Activated T-helper 1 cell treated with Interleukin-2 at 50 U/mL for 16 hours (primary cell): ENCODE measurements around the gene CDK14.

Experiments
- DNase-seq: peaks from one replicate; pipeline ENCODE4 v3.0.0-alpha.2; 2020; ENCODE audit warnings: low read depth

Gene CDK14

DNA sequence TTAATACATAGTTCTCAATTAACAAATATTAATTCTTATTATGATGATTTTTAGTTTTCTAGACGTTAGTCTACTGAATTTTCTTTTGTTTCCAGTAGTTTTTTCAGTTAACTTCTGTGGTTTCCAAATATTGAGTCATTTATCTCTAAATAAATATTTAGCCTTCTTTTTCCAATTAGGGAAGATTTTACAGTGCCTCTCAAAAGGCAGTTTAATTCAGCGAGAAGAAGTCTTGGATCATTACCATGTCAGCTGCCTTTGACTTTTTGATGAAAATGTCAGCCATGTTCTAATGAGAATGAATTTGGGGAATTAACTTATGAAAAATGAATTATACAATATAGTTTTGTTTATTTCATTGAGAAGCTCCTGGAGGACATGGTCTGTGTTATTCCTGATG, 90.0 kb downstream of the CDK14 start:
- no peak for DNase-seq

DNA sequence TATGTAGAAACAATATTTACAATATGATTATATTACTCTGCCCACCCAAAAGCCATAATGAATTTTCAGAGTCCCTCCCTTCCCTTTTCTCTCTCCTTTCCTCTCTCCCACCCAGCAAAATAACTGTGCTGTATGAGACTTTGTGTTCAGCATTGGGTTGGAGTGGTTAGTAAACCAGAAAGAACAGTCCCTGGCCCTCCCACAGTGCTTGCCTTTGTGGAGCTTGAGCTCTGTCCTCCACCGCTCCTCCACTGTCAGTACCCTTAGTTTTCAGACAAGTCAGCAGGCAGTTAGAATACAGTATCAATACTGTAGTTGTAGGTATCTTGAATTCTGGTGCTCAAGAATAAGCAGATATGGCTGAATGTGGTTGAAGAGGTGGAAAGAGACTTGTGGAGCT, 92.7 kb downstream of the CDK14 start:
- DNase-seq: no peak

DNA sequence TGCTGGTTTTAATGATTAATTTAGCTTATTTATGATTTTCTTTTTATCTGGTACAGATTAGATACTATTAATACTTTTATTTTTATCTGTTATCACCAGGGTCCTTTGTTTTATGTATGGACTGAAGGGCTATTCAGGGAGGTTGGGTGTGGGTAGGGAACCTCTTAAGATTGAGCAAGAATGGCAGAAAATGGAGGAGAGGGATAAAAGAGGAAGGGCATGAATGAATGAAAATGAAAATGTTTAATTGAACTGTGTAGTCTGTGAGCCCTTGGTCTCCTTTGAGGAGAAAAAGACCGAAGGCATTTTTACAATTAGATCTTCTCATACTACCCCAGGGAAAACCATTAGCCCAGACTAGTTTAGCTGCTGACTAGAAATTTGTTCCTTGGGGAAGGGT, 93.1 kb downstream of the CDK14 start:
- DNase-seq: no peak

DNA sequence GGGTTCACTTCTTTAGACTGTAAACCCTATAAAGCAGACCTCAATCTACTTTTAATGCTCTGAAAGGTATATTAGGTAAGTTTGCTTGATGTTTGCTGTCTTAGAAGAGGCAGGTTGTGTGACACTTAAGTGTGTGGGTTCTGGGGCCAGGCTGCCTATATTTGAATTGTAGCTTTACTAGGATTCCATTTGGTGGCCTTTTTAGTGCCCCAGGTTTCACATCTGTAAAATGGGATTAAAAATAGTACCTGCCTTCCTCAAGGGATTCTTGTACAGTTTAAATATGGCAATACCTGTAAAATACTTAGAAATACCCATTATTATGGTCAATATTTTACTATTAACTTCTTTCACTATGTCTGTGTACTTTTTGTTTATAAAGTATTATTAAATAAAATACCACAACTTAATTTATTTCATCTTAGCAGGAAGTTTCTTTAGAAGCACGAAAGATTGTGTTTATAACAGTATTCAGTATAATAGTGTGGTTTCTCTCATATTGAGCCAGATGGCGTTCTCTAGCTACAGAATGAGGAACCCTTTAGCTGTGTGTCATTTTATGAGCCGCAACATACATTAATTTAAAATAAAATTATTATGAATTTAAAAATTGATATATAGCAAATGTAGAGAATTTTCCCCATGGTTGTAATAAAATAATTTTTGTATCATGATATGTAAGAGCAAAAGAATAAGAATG, 94.2 kb downstream of the CDK14 start:
- DNase-seq: no peak

DNA sequence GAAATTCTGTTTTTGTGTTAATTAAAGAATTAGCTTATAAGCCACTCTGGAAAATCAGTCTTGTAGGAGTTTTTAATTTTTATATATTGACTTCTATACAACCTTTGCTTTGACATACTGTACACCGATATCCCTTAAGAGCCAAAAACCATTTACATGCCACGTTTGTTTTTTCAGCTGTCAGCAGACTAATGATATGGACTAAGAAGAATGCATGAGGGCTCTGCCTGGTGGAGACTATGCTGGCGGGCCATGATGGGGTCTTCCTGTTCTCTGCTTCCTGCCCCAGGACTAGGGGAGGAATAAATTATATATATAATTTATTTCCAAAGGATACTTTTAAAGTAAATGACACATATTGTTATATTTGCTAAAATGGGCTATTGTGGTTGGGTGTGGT, 96.3 kb downstream of the CDK14 start:
- no peak for DNase-seq

DNA sequence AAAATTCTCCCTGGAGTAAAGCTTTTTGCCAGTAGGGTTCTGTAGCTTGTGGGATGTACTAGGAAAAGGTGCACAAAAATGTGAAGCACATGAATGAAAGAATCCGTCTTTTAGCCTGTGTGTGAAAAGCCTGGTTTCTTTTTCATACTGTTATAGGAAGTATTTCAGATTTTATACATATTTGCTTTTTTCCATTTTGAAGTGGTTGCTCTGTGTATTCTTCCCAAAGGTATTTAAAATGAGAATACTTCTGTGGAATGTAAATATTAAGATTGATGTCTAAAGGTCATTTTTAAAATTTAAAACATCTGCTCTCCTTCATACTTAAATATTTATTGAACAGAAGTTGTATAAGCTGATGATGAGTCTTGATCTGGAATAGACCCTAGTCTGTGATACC, 96.8 kb downstream of the CDK14 start:
- no peak for DNase-seq

DNA sequence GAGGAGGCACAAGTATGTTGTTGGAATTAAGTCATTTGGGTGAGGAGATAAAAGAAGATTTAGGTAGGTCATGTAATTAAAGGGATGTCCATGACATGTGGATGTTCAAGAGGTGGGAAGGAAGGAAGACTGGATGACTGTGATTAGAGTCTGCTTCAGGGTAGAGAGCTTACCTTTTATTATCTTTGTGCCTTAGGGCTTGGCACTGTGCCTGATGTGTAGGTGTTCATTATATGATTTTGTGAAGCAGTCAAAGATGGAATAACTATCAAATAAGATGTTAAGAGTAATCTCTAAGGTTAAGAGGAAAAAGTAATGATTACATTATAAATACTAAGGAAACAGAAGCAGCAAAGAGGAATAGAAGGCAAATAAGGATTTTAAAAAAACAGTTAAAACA, 97.8 kb downstream of the CDK14 start:
- no peak for DNase-seq

DNA sequence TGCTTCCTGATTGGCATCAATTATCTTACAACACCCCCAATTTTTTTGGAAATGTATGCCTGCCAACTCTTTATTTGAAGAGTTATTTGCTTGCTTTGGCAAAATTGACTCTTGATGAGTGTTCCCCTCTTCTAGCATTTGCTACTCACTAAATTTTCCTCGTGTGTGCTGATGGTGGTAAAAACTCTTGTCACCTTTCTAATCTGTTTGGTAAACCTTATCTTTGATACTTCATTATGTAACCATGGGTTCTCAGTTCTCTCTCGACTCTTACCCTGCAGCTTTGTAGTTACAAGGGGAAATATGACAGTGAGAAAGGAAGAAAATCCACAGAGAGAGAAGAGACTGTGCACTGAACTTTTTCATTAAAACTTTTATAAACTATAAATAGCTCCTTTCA, 102.5 kb downstream of the CDK14 start:
- no peak for DNase-seq

DNA sequence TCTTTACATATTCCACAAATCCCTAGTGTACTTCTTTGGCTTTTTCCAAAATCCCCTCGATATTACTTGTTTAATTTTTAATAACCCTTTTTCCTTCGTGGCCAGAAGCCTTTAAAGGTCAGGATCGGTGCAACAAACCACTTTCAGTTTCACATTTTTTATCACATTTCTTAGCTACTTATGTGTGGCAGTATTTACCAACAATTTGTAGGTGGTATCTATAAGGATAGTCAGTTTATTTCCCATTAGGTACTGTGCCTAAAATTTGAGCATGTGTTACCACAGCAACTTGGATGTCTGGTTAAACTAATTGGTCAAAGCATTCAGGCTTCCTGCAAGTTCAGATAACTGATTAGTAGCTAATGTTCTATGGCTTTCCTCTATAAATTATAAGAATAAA, 104.9 kb downstream of the CDK14 start:
- no peak for DNase-seq

DNA sequence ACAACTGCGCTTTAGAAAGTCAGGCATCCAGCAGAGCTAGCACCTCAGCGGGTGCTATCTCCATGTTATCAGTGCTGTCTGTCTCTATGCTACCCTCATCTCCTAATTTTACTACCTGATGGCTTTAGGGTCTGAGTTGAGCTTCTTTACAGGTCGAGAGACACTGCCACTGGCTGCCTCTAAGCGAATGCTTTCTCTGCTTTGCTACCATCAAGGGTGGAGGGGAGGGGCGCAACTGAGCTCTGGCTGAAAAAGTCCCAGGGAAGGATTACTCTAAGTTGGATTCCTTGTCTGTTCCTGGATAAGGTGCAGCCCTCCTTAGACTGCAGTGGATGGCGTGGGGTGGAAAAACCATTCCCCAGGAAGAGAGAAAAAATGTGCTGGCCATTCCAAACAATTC, 105.7 kb downstream of the CDK14 start:
- no peak for DNase-seq

DNA sequence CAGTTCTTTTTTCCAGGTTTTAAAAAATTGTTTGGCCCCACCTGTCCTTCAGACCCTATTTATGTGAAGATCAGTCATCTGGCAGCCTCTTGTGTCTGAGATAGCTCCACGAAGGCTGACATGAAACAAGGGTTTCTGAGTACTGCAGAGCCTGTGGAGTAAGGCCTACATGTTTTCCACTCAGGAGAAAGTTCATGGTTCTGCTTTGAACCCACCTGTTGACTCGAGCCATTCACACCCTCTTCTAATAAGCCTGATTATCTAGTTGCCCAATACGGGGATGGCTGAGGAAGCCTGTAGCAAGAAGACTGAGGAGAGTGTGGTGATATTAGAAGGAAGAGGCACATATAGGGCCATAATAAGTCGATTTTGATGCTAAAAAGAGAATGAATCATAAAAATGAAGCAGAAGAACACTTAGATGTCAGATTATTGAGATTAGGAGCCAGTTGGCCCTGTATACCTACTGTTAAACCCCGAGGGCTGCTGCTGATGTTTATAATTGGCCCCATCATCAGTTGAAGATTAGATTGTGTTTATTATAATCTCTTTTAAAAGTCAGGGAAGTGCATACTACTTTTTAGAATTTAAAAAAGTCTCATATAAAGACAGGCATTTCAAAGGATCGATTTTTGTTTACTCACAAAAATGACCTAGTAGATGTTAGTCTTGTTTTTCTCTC, 109.4 kb downstream of the CDK14 start:
- no peak for DNase-seq

DNA sequence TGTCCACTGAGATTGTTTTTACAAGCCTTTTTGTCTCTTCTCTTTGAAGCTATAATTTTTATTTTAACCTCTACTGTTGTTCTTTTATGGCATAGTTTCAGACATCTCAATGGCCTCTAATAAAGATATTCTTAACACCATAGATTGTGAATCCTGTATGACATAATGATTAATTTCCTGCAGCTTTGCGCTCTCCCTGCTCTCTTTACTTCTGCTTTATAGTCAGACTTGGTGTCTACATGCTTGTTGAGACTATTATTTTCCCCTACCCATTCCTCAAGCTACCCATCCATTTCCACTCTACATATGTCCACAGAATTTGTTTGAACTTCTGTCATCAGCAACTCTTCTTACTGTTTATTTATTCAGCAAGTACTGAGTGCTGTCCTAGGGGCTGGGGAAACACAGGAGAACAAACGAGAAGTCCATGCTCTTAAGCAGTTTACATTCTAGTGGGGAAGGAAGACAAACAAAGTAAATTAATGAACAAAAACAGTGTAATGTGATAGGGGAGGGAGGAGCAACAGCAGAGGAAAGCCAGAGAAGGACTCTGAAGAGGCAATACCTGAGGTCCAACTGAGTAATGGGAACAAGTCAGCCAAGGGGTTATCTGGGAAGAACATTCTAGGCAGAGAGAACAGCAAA, 110.1 kb downstream of the CDK14 start:
- DNase-seq: no peak

DNA sequence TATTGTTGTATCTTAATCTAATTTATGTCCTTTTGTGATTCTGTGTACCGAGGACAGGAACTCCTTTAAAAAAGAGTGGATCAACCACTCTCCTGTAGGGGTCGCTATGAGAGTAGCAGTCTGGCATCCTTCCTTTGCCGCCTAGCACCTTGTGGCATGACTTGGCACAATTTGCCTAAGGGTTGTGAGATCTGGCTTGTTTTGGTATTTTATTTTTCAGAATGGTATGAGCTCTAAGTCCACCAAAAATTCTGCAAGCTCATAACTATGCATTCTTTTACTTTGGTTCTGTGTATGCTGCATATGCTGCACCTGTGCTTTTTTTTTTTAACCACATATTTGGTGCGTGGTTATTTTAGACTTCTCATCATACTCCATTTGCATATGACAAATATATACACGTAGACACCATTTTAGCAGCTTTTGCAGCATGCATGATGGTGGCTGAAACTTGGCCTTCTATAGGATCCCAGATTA, 112.8 kb downstream of the CDK14 start:
- DNase-seq: no peak

DNA sequence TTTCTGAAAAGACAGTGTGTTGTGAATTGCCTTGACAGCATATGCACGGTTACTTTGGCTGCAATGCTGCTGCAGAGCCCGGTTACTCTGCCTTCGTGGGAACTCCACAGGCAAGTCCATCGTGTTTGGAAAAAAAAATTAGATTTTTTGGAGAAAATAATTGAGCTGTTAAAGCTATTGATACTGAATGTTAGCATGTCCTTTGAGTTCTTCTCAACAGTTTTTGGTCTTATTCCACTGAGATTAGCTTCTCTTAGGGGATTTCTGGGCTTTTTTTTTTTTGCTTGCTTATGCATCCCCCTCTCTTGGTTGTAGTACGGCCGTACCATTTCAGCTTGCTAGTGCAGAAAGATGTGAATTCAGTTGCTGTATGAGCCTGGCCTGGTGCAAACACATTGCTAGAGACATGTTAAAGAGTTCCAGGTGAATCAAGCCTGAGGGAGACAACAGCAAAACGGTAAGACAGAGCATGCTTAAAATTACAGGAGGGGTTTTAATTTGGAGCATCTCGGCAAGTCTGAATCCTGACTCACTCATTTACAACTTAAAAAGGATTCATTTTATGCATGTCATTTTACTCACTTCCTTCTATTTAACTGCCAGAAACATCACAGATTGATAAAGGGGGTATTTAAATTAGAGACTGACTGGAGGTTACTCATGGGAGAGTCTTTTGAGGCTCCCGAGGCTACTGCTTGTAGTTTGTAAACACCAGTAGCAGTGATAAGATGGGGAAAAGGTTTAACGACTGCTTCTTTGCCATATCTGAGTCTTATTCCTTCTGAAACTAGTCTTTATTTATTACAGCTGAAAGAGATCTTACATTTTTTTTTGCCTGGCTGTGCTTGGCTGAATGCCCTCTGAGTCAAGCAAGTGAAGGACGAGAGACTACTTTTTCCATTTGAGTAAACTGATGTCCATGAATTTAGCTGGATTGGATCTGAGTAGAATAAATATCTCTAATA, 113.7 kb downstream of the CDK14 start:
- no peak for DNase-seq

DNA sequence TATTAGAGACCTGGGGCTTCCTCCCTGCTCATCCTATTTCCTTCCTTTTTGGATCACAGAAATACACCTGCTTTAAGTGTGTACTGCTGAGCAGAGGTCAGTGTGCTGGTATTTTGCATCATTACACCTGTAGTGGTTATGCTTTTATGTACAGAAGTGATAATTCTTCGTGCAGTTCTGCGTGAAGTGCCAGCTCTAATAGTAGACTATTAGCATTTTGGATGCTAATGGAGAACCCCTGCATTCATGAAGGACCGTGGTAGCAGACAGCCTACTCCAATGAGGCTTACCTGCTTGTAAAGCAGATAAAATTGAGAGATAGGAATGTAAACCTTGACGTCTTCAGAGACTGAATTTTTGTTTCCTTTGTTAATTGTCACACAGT, 114.3 kb downstream of the CDK14 start:
- no peak for DNase-seq

DNA sequence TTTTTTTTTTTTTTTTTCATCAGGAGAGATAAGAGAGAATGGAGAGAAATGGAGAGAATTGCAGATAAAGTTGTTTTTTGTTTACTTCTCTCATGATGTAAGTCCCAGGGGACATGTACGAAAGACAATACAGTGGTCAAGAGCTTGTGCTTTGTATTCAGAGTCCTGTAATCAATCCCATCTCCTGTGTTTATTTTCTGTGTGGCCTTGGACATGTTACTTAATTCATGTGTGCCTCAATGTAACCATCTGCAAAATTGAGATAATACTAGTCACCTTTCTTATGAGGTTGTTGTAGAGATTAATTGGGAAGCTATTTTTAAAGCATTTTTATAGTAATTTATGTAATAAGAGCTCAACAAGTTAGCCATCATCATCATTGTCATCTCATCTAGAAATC, 117.5 kb downstream of the CDK14 start:
- no peak for DNase-seq

DNA sequence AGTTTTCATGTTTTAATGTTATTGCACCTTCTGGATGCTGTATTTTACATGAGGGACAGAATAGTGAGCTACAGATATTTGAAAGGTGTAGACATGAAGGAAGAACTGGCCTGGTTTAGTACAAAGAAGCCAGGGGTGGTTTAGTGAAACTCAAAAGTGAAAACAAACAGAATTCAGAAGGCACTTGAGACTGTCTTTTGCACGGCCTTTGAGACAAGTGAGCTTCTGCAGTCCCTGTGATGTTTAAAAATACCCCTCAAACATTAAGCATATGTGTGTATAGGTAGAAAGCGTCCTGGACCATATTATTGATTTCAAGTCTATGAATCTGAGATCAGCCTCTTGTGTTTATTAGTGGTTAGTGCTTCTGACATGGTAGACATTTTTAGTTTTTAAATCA, 118.9 kb downstream of the CDK14 start:
- DNase-seq: no peak

DNA sequence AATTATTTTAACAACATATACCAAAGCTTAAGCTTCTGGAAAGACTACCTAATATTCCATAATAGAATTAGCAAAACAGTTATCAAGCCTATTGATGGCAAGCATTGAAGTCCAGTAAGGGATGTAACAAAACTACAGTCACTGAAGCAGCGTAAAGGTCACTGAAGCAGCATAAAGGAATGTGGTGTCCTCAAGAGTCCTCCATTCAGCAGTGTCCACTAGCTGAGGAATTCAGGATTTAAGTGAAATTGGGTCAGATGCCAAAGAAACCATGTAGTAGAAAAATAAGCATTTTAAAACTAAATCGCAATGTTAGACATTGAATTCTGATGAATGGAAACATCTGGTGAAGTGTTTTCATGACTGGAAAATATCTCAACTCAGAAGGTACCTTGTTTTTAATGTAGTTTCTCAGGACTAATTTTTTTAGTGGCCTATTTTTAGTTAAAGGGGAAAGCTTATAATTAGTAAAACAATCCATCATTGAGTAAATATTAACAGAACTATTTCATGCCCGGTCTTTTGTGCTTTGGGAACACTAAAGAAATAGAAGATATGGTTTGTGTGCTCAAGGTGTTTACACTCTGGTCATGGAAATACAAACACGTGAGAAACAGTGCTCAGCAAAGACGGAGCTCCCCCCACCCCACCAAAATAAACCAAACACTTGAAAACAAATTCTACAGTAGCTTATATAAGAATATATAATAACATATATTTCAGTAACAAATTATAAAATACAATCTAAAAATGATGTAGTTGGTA, 121.4 kb downstream of the CDK14 start:
- no peak for DNase-seq

DNA sequence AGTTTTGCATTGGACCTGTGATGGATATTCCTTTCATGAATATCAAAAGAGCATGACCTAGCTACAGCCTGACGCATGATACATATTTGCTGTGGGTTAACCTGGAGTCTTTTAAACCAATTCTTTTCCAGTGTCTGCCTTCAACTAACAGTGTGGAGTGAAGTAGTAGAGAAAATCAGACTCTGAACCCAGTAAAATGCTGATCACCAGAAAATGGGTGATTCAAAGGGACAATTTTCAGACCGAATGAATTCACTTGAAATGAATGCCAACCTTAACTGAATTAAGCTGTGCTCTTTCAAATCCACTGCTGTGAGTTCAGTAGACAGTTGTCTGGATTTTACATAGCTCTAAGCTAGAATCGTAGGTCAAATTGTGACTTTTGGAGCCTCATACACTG, 123.0 kb downstream of the CDK14 start:
- no peak for DNase-seq

DNA sequence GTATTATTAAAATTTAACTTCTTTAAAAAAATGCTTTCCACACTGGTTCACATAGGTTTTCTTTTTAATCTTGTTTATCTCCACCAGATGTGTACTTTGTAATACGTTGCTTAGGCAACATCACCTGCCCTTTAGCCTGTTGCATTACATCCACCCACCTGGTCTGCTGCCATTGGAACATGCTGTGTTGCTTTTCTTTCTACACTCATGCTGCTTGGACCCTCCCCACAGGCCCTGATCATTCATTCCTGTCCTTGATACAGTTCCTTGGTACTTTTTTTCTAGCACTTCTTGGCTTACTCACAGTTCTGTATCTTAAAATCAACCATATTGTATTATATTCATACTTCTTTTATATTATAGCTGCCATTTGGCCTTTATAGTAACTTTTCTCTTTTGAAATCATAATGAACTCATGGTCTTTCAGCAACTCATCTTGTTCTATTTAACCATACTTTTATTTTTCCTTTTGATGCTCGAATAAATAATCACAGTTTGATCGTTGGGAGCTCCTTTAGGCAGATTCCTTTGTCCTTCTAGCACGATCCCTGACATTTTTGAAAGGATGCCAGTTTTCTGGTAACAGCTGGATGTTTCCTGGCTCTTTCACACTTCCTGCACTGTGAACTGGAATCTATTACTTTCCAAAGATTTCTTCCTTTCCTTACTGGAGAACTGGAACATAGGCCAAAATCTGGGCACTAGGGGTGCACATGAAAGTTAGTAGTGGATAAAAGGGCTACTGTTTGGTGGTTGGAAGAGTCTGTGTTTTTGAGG, 125.1 kb downstream of the CDK14 start:
- DNase-seq: no peak
